Left lobe of liver (tissue), 2 donors: ENCODE data around the gene ANKRD63. TPM values are rescaled to one million over a fixed set of nuclear protein-coding genes. Genes with fewer than 3 reads are reported as not detected.

ENCODE experiments used
- ATAC-seq: fragments of 200-7000 bp; cut with Tn5 transposase; one replicate; pipeline ENCODE4 v1.9.1; 2020; ENCODE audit warnings: mild to moderate bottlenecking, moderate library complexity
- DNase-seq: peaks from one replicate; pipeline ENCODE4 v3.0.0-alpha.2; 2020; ENCODE audit warnings: low spot score
- total RNA-seq: library from RNA; stranded (reverse); gene quantifications from one replicate; pipeline ENCODE4 v1.2.1, GENCODE V29; 2021
- donor health status: DM: no; HTN: no; CAD: no; lungs with moderate emphysema.
- donor health status: DM: no; HTN: yes; CAD: no.

ANKRD63 gene, protein sequence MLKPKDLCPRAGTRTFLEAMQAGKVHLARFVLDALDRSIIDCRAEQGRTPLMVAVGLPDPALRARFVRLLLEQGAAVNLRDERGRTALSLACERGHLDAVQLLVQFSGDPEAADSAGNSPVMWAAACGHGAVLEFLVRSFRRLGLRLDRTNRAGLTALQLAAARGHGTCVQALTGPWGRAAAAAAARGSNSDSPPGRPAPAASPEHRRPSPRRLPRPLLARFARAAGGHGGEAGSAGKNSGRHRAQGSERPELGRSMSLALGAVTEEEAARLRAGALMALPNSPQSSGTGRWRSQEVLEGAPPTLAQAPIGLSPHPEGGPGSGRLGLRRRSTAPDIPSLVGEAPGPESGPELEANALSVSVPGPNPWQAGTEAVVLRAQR
- not detected for total RNA-seq

DNA sequence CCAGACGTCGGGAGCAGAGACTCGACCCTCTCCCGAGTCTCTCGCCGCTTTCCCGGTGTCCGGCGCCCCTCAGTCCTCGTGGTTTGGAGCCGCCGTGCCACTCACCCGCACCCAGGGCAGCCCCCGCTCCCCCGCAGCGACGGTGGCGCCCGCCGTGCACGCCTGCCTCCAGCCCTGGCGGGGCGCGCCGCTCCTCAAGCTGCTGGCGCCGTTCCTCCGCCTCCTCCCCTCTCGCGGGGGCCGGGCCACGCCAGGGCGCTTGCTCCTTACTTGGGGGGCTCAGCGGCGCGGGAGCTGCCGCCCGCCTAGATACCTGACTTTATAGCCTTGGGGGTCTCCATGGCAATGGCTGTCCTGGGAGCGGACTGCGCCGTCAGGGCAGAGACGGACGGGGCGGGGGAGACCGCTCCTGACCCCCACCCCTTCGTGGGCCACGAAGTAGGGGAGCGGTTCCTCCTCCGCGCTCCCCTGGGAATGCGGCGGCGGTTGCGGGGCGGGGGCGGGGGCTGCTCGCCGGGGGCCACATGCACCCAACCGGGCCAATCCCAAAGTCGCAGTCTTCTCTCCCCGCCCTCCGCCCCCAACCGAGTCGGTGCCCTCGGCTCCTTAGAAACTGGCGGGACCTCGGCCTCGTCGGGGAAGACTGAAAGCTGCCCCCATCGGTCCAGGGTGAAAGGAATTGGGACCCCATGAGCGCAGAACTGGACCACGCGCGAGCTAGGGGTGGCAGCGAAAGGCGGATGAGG lies at the start of gene ANKRD63:
TSS of gene ANKRD63 (minus strand) at position 196 of the 746 bp plus-strand sequence. CDS start 478 bp downstream, outside the sequence.
- peak; percentile 4 for ATAC-seq
- DNase-seq = no peak

GRCh38 chr15:40332113-40332781 lies 49.4 kb upstream of the ANKRD63 start:
- ATAC-seq = no peak
- DNase-seq = no peak

DNA sequence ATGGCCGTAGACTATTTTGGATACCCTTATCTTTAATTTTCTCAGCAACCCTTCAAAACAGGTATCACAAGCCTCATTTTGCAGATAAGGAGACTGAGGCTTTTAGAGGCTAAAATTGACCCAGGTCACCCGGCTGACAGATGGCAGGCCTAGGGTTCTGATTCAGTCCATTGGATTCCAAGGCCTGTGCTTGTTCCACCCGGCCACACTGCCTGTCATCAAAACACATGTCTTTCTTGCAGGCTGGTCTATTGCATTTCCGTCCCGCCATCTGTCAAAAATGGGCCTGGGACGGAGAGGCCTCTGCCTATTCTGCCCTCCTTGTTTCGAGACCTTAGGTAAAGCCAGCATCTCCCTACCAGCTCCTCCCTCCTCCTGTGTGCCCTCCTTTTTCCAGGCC lies 48.8 kb upstream of the ANKRD63 start:
- DNase-seq (no peak), ATAC-seq (no peak)

DNA sequence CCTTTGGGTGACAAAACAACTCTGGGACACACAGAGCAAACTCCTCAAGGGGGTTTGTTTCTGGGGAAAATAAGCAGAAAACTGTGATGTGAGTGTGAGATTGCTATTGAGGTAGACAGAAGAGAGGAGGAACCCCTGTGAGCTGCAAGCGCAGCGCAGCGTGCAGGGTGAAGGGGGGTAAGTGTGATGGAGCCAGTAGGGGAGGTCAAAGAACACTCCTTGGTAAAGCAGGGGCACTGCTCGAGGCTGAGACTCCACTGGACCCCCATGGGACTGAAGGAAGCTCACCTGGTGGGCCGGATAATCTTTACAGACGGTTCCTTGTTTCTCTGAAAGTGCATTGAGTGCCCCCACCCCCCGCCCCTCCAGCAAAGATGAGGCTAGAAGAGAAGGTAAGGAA lies 48.2 kb upstream of the ANKRD63 start:
- DNase-seq = no peak
- ATAC-seq = no peak

- DNase-seq (no peak), ATAC-seq (no peak)
Observed at GRCh38 chr15:40330368-40330836, 47.5 kb upstream of the ANKRD63 start.

DNA sequence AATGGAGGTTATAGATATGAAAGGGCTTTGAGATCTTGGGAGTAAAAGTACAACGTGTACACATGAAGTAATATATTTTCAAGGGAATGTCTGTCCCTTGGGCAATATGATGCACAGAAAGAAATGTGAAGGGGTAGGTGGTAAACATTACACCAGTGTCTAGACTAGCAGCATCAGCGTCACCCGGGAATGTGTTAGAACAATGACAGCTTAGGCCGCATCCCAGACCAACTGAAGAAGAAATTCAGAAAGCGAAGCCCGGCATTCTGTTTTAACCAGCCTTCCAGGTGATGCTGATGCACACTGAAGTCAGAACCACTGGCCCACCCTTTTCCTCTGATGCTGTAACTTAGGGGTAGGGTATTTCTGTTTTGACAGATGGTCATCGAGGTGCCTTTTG lies 46.9 kb upstream of the ANKRD63 start:
- DNase-seq = no peak
- ATAC-seq = no peak

- ATAC-seq = no peak
- no peak for DNase-seq
Observed at GRCh38 chr15:40328751-40329150, 45.9 kb upstream of the ANKRD63 start.

- DNase-seq (no peak), ATAC-seq (no peak)
Observed at GRCh38 chr15:40328176-40328575, 45.3 kb upstream of the ANKRD63 start.

DNA sequence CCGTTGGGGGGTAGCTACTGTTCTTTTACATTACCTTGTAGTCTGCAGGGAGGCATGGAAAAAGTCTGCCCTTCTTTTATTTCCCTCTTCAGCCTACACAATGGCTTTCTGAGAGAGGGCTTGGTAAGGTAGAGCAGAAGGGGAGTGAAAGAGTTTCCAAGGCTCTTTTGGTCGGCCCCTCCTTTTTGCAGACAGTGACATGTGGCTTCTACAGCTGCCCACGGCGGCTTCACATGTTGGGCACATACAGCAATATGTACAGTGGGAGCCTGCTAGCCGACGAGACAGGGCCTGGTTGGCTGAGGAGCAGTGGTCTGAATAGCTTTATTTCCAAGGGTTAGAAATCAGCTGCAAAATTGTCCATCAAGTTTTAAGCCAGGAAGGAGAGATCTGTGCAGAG lies 44.6 kb upstream of the ANKRD63 start:
- DNase-seq (no peak), ATAC-seq (no peak)

GRCh38 chr15:40325700-40326099 lies 42.8 kb upstream of the ANKRD63 start:
- ATAC-seq (no peak), DNase-seq (no peak)

- ATAC-seq = no peak
- DNase-seq = no peak
Observed at GRCh38 chr15:40325188-40325587, 42.3 kb upstream of the ANKRD63 start.

GRCh38 chr15:40323953-40324937 lies 41.4 kb upstream of the ANKRD63 start:
- no peak for ATAC-seq
- DNase-seq = no peak

DNA sequence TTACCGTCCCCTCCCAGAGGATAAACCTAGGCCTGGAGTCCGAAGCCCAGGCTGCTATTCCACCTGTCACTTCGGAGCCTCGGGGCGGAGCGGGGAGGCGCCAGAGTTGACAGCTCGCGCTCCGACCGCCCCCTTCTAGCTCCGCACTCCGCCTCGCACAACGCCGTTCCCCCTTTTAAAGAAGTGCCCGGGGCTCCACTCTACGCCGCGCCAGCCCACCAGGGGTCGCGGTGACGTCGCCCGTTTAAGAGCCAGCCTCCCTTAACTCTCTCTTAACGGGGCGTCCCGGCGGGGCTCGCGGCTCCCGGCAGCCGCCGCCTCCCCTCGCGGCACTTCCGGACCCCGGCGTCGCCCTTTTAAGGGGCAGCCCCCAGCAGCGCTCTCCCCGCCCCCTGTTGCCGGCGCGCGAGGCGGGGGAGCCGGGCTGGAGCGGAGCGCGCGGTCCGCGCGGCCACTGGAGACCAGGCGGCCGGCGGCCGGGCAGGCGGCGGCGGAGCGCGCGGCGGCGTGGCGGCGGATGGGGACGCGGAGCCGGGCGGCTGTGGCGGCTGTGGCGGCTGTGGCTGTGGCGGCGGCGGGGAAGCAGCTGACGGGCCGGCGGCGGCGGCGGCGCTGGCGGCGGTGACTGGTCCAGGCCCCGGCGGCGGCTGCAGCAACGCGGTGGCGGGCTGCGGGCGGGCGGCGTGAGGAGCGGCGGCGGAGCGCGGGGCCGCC lies 40.5 kb upstream of the ANKRD63 start, which contains the start of gene INAFM2:
TSS of gene INAFM2 (plus strand) at position 454 of the 714 bp plus-strand sequence. CDS start 364 bp downstream, outside the sequence.
- ATAC-seq (peak; percentile 91), DNase-seq (peak; percentile 90)

- ATAC-seq (no peak), DNase-seq (no peak)
Observed at GRCh38 chr15:40322531-40323238, 39.8 kb upstream of the ANKRD63 start.

DNA sequence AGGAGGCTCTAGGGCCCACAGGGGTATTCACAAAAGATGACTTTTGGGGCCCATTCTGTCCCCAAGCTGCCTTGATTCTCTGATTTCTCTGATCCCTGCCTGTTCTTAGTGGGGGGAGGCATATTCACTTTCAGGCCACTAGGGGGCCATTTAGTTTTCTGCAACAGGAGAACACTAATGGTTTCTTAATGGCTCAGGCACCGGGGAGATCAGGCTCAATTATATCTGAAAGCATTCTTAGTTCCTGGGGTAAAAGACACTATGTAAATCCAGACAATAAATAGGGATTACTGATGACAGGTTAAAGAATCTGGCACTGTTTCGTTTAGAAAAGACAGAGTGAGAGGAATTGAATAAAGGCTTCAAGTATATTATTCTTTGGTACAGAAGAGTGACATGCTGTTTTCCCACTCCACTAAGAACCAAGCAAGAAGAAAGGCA lies 38.1 kb upstream of the ANKRD63 start:
- ATAC-seq (peak; percentile 57), DNase-seq (no peak)

DNA sequence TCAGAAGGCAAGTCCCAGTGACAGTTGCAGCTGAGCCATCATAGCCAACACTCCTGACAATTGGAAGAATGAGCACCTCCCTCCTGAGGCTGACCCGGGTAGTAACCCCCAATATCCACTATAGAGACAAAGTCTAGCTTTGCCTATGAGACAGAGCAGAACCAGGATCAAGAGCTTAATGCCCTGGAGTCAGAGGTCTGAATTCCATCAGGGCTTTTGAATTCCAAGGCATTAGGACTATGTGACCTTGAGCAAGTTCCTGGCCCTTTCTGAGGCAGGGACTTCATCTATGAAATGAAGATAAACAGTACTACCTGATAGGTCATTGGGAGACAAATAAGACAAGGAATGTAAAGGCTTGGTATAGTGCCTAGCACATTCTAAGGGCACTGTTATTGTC lies 37.5 kb upstream of the ANKRD63 start:
- no peak for DNase-seq

DNA sequence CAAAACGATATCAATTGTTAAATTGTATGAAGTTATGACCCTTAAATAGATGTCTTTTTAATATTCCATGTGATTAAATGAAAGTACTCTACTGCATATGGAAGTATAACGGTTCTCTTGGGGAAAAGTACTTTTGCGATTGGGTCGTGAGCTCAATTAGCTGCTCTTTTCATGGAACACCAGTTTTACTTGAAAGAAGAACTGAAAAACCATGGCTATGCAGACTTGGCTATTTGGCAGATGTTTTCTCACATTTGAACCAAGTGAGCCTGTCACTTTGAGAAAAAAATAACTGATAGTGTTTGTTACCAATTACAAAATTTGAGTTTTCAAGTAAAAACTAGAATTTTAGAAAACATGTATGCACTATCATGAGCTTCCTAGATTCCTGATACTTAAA lies 34.7 kb upstream of the ANKRD63 start:
- ATAC-seq = no peak
- DNase-seq = no peak

More for the DNA sequence above, 37.5 kb upstream of the ANKRD63 start:
- no peak for ATAC-seq

GRCh38 chr15:40316931-40317330 lies 34.1 kb upstream of the ANKRD63 start:
- DNase-seq (no peak), ATAC-seq (no peak)
